Stimulated activated CD8-positive, alpha-beta memory T cell treated with anti-CD3 and anti-CD28 coated beads, Interleukin-15, amount 100 ng/mL, for 1 hour (primary cell): ENCODE data around the gene CDH12.
"Not testable (repeated sequence)": the region's sequence is repeated elsewhere in the genome, so short reads cannot be mapped to it uniquely, and the experiment has no call there.

Experiments used
- DNase-seq: peaks from one replicate; pipeline ENCODE4 v3.0.0-alpha.2; 2020; ENCODE audit warnings: low read depth

CDH12 gene

DNA sequence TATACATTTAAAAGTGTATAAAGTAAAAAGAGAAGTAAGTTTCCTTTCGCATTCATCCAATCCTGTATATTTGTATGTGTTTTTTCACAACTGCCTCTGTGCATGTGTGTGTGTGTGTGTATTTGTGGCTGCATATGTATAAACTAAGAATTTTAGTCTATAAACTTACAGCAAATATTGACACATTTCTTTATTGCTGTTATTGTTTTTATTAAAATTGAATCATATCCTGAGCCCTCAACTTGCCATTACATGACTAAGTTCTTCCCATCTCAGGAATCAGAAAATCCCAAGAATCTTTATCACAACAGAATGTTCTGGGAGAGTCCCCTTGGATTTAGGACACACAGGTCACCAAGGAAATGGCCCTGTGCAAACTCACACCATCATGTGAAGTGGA, 712.7 kb downstream of the CDH12 start:
- not testable (repeated sequence) for DNase-seq

DNA sequence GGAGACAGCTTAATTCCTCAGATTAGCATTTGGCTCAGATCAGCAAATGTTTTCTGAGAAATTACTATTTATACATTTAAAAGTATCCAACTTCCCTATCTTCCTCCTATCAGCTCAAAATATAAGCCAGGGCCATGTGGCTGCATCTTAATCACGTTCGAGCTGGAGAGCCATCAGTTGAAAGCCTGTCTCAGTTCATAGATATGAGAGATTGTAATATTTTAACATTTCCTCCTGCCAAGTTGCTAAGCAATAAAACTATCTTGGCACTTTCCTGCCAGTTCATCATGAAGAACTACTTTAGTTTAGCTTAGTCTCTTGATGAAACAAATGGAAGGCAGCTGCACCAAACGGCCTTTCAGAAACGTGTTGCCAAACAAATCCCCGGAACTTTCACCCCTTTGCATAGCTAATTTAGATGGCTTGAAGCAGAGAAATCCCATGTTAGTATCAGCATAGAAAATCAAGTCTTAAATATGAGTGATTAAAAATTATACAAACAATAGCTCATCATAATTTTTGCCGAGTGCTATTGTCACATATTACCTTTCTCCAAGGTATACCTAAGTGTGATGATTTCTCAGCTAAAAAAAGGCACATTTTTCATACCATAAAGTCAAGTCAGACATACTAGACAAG, 713.4 kb downstream of the CDH12 start:
- DNase-seq, result not testable (repeated sequence)

GRCh38 chr5:22111320-22111719, 741.8 kb downstream of the CDH12 start:
- DNase-seq, result no peak

DNA sequence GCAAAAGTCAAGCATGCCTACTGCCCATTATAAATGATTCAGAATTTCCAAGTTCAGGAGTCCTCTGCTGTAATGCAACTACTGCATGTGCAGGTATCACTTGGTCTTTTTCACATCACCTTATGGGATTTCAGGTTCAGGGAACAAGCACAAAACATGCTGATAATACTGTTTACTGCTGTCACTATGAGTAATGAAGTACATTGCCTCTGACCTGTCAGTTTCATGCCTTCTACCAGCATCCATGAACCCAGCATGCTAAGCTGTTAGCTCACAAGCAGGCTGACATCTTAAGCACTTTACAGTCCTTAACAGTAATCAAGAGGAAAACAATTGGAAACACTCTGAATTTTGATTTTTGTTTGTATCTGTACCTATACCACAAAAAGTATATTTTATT, 743.8 kb downstream of the CDH12 start:
- no peak for DNase-seq

DNA sequence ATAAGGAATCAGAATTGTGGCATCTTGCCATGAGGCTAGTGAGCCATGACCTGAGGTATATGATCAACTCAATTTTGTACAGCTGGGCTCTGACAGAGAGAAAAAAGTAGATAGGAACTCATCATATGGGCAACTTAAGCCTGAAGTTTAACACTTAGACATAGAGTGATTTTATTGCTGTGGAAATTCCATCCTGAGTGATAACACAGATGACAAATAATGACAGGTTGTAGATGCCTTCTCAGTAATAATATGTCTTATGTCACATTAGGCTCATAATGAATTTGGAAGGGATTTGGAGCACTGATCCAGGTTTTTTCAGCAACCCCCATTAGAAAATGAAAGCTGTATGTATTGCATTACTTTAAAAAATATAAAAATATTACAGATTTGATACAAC, 744.6 kb downstream of the CDH12 start:
- no peak for DNase-seq

- DNase-seq, result no peak
Observed at GRCh38 chr5:22102823-22103359, 750.3 kb downstream of the CDH12 start.

GRCh38 chr5:22088517-22088916, 764.6 kb downstream of the CDH12 start:
- no peak for DNase-seq

GRCh38 chr5:22079566-22079965, 773.6 kb downstream of the CDH12 start:
- no peak for DNase-seq

- DNase-seq, result no peak
Observed at GRCh38 chr5:22079002-22079401, 774.1 kb downstream of the CDH12 start.

DNA sequence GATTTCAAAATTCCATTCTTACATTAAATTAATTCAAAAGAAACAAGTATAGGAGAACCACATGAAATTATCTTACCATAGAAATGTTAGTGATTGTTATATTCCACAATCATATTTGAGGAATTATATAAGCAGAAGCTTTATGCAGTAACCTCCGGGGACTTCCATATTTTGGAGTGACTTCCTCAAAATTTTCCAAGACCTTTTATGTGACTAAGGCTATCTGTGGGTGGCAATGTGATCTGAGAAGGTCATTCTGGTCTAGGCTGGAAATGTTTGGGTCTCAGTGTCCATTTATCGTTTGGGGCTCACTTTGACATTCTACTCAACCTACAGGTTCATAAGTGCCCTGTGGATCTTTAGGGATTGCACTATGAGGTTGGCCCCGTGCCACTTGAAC, 776.6 kb downstream of the CDH12 start:
- no peak for DNase-seq

DNA sequence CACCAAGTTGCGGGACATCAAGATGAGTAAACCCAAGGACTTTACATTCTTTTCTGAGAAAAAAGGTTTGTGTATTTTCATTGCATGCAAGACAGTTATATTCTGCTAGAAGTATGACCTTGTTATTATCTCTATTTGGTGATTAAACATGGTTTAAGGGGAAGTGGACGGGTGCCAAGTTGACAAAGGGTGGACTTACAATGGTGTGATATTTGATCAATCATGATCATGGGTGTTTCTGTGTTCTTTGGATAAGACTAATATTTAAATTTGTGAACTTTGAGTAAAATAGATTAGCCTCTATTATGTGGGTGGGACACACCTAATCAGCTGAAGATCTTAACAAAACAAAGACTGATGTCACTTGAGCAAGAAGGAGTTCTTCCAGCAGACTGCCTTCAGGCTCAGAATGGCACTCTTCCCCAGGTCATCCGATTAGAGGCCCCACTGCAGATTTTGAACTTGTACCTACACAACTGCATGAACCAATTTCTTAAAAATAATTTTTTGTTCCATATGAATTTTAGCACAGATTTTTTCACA, 782.9 kb downstream of the CDH12 start:
- DNase-seq, result no peak

- DNase-seq, result no peak
Observed at GRCh38 chr5:22063717-22064116, 789.4 kb downstream of the CDH12 start.

DNA sequence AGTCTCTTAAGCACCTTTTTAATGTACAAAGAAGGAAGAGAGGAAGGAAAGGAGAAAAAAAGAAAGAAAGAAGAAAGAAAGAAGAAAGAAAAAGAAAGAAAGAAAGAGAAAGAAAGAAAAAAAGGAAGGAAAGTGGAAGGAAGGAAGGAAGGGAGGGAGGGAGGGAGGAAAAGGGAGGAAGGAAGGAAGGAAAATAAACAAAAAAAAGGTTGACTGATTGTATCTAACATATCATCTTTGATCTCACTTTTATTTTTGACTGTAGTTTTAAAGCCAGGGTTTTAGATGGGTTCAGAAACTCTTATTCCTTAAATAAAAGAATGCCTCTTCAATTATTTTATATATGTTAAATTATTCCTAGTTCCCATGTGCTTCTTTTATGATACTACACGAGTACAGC, 794.5 kb downstream of the CDH12 start:
- DNase-seq, result no peak

DNA sequence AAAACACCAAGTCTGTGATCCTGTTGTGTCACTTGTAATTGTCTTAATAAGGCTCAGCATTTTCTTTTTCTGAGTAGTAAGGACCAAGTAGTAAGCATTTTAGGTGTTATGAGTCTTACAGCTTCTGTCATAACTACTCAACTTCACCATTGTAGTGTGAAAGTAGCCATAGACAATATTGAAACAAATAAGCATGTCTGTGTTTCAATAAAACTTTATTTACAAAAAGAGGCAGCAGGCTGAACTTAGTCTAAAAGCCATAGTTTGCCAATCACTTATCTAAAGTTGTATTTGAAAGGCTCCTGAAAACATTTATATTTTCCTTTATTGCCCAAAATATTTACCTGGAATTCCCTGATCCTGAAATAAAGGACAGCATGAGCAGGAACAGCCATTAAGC, 796.1 kb downstream of the CDH12 start:
- no peak for DNase-seq

- DNase-seq, result no peak
Observed at GRCh38 chr5:22056601-22057000, 796.5 kb downstream of the CDH12 start.

DNA sequence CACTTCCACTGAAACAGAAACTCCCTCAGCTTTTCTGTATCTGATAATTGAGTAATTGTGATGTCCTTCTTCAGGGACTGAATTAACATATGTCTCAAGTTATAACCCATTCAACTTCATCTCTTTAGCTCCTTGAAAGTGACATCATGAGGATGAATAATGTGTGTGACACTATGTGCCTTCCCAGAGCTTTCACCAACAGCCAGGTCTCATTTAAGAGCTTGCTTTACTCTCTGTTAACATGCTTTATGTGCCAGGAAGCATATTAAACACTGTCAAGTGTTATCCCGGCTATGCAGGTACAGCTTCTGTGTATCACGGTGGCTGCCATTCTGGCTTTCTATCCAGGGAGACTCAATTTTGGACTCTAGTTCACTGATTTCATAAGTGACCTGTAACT, 799.9 kb downstream of the CDH12 start:
- DNase-seq, result no peak

- DNase-seq, result no peak
Observed at GRCh38 chr5:22051881-22052280, 801.3 kb downstream of the CDH12 start.

- DNase-seq, result no peak
Observed at GRCh38 chr5:22050931-22051330, 802.2 kb downstream of the CDH12 start.

DNA sequence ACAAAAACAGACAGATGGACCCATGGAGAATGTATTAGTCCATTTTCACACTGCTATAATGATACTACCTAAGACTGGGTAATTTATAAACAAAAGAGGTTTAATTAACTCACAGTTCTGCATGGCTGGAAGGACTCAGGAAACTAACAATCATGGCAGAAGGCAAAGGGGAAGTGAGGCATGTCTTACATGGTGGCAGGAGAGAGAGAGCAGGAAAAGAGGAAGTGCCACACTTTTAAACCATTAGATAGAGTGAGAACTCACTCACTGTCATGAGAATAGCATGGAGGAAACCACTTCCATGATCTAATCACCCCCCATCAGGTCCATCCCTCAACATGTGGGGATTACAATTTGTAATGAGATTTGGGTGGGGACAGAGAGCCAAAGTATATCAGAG, 808.9 kb downstream of the CDH12 start:
- DNase-seq, result no peak

DNA sequence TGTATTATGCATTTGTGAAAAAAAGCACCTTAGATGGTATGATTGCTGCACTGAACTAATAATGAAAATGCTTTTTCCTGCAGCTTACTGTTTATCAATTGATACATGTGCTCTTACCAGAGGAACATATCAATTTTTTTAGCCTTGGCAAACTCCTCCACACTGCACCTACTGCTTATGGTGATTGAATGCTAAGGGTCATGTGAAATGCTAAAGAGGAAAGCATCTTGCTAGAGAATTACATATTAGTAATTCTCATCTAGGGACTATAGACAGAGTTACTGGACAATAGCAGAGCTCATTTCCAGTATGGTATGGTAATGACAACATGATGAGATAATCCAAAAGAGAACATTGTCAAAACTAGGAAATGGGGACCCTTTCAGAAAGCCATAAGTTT, 817.1 kb downstream of the CDH12 start:
- no peak for DNase-seq

DNA sequence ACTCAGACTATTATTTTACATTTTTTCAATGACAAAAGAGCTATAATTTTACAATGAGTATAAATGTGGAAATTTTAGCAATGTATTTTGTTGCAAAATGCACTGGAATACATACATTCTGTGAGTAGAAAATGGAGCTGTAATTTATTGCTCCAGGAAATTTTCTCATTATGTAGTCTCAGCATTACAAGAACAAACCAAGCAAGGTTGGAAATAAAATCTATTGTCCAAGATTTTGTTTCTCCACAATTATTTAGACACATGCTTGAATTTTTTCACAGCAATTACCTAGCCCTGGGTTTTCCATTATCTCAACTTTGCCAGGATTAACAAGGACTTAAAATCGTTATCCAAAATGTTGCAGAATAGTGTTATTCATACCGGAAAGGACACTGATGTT, 820.1 kb downstream of the CDH12 start:
- DNase-seq, result no peak

- no peak for DNase-seq
Observed at GRCh38 chr5:22023784-22024183, 829.4 kb downstream of the CDH12 start.

DNA sequence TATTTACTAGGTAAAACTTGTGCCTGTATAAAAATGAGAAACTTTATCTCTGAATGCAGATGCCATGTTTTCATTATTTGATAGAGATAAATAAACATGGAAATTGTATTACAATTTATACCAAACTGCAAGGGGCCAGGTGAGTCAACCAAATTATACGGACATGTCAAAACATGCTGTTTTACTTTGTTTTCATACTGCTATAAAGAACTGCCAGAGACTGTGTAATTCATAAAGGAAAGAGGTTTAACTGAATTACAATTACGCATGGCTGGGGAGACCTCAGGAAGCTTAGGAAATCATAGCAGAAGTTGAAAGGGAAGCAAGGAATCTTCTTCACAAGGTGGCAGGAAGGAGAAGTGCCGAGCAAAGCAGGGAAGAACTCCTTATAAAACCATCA, 840.3 kb downstream of the CDH12 start:
- DNase-seq, result not testable (repeated sequence)

DNA sequence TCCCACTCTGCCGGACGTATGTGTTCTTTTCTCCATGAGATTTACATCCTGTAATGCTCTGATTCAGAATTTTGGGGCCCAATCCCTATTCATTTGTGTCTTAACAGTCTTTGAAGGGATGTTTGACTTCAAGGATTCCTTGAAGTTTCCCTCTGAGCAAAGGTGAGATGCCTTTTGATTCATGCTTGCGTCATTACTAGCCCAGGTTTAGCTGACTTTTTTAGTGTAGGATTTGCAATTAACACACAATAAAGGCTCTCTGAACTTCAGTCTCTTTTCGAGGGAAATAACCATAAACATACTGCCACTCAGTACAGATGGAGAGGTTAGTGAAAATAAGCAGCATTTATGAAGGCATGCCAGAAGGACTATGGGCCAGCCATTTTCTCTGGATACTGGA, 842.3 kb downstream of the CDH12 start:
- DNase-seq, result not testable (repeated sequence)
